OCI-LY7 (cell line): ENCODE data around the gene PLD1. TPM values are rescaled to one million over a fixed set of nuclear protein-coding genes. Genes with fewer than 3 reads are reported as not detected.
"Not testable (repeated sequence)": the region's sequence is repeated elsewhere in the genome, so short reads cannot be mapped to it uniquely, and the experiment has no call there.

Source experiments
- BruUV-seq: library from RNA; stranded (reverse); fragments of 400-500 nt; replicated peaks from 2 replicates; lab custom pipeline; 2021; lab: Mats Ljungman, UMichigan
- CTCF ChIA-PET: fragments of 300-600 bp; sonication (Branson Sonifier 250); formaldehyde crosslinking; loops from one replicate; lab custom pipeline; 2022; ENCODE audit warnings: antibody characterized with exemption; ENCODE audit not compliant: unreplicated experiment; lab: Charles Lee
- POLR2A ChIA-PET: fragments of 300-600 bp; sonication (Branson Sonifier 250); formaldehyde crosslinking; loops from one replicate; lab custom pipeline; 2022; ENCODE audit warnings: antibody characterized with exemption; lab: Charles Lee
- DNase-seq: peaks from one replicate; pipeline ENCODE4 v3.0.0-alpha.2; 2015; ENCODE audit warnings: low spot score
- H2AFZ ChIP-seq: fragments of 200-600 bp; sonication (generic), shearing (Covaris generic); 2 replicates; pipeline ENCODE4 v1.6.1; 2014; ENCODE audit warnings: mild to moderate bottlenecking, antibody characterized with exemption, low read length, moderate library complexity
- H3K27ac ChIP-seq: fragments of 200-600 bp; sonication (generic); 2 replicates; pipeline ENCODE4 v1.5.1; 2014; ENCODE audit warnings: mixed run types, low read depth, mild to moderate bottlenecking, moderate library complexity, low read length, inconsistent platforms; ENCODE audit not compliant: poor library complexity, severe bottlenecking
- H3K36me3 ChIP-seq: fragments of 200-600 bp; sonication (generic); 2 replicates; pipeline ENCODE4 v1.6.1; 2014; ENCODE audit warnings: mild to moderate bottlenecking, antibody characterized with exemption, low read length, moderate library complexity, mixed read lengths; ENCODE audit not compliant: insufficient read depth
- H3K4me1 ChIP-seq: fragments of 200-600 bp; sonication (generic); 2 replicates; pipeline ENCODE4 v1.5.1; 2014; ENCODE audit warnings: mild to moderate bottlenecking, low read length; ENCODE audit not compliant: insufficient read depth, poor library complexity, severe bottlenecking
- H3K4me2 ChIP-seq: fragments of 200-600 bp; sonication (generic); 2 replicates; pipeline ENCODE4 v1.6.1; 2014; ENCODE audit warnings: mild to moderate bottlenecking, low read length
- H3K4me3 ChIP-seq: fragments of 200-600 bp; sonication (generic); 2 replicates; pipeline ENCODE4 v1.5.1; 2014; ENCODE audit warnings: mild to moderate bottlenecking, low read depth, low read length; ENCODE audit not compliant: poor library complexity, severe bottlenecking
- H3K79me2 ChIP-seq: fragments of 200-600 bp; sonication (generic); 2 replicates; pipeline ENCODE4 v1.6.1; 2016; ENCODE audit warnings: low read depth, mild to moderate bottlenecking, low read length, moderate library complexity, mixed read lengths; ENCODE audit not compliant: insufficient read depth
- H3K9me2 ChIP-seq: fragments of 200-600 bp; sonication (generic); 2 replicates; pipeline ENCODE4 v1.6.1; 2016; ENCODE audit warnings: mild to moderate bottlenecking, low read length, mixed read lengths; ENCODE audit not compliant: insufficient read depth
- H3K9me3 ChIP-seq: fragments of 200-600 bp; sonication (generic); 2 replicates; pipeline ENCODE4 v1.6.1; 2014; ENCODE audit warnings: mild to moderate bottlenecking, mixed run types, low read length, mixed read lengths
- H4K20me1 ChIP-seq: fragments of 200-600 bp; sonication (generic); 2 replicates; pipeline ENCODE4 v1.6.1; 2014; ENCODE audit warnings: mild to moderate bottlenecking, antibody characterized with exemption, low read length, moderate library complexity, mixed read lengths; ENCODE audit not compliant: insufficient read depth
- CTCF ChIP-seq: fragments of 200-600 bp; sonication (generic); conservative IDR thresholded peaks from 2 replicates; pipeline ENCODE4 v1.5.1; 2014; ENCODE audit warnings: mild to moderate bottlenecking, antibody characterized with exemption, low read length, moderate library complexity, mixed read lengths
- EZH2phosphoT487 ChIP-seq: fragments of 200-600 bp; sonication (generic); IDR thresholded peaks from 2 replicates; pipeline ENCODE4 v1.6.1; 2018; ENCODE audit warnings: low read depth, borderline replicate concordance, mild to moderate bottlenecking, mixed run types, antibody characterized with exemption, low read length, moderate library complexity, mixed read lengths
- intact Hi-C: fragments of 100-400 bp; cut with micrococcal nuclease; formaldehyde crosslinking; loops from one replicate; pipeline ENCODE4 v1.10.0; 2022; ENCODE audit not compliant: unreplicated experiment
- total RNA-seq, 2 experiments: library from RNA; depleted of rRNA in 1 of 2; stranded (reverse); fragments of >200 nt in 1 of 2; shearing (Covaris generic) in 1 of 2; gene quantifications; 2 replicates each; pipeline ENCODE4 v1.2.3, GENCODE V29; 2014 to 2022

Gene PLD1
- total RNA-seq, 2 experiments from 2014 or later: not detected

DNA sequence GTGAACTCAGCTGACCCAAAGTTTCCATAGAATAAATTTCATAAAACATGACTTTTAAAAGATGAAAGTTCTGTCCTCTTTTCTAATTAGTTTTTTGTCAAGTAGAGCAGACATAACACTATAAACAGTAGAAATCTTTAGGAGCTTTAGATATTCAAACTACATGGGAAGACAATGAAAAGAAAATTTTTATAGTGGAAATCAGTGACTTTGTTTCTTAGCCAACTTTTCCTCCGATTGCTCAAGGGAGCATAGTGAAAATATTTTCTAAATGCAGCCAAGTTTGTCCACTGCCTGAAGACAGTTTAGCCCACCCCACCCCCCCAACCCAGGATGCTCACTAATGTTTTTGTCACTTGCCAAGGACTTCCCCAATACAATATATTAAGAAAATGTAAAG, 114.9 kb downstream of the PLD1 start:
- intact Hi-C loops: no loop called here
- H3K4me2 ChIP-seq: no peak overlapping the region
- no peak for DNase-seq
- POLR2A ChIA-PET: interaction anchor here (0.7 to 1.7 kb wide), 2 partner anchors 14 to 81 kb away, joined by 3 read pairs; no protein-coding TSS in a partner anchor
- no peaks in the 10 kb centered on the region for H4K20me1 ChIP-seq
- CTCF ChIA-PET: no interaction called here
- no TSS peak for BruUV-seq
- no peaks in the 10 kb centered on the region for H3K4me1 ChIP-seq
- no peak for TF ChIP-seq CTCF
- TF ChIP-seq EZH2phosphoT487: no peak
- no peaks in the 10 kb centered on the region for H3K9me3 ChIP-seq
- H3K4me3 ChIP-seq: no peak overlapping the region
- H3K36me3 ChIP-seq: no peaks in the 10 kb centered on the region
- no peak overlapping the region for H3K27ac ChIP-seq
- no peaks in the 10 kb centered on the region for H3K79me2 ChIP-seq
- no peak overlapping the region for H2AFZ ChIP-seq
- H3K9me2 ChIP-seq: no peaks in the 10 kb centered on the region

DNA sequence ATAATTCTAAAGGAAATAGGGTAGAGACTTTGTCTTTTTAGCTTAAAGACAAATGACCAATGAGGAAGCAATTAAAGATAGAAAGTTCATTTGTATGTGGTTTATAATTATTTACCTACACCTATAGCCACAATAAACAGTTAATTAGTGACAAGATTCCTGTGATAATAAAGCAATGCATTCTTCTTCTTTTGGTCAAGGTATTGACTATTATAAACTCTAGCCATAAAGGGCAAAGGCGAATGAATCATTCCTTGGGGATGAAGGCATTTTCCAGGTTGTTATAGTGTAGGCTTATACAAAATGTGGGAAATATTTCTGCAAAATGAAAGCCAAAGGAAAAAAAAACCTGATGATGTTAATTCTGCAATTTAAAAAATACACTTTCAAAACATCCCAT, 115.4 kb downstream of the PLD1 start:
- POLR2A ChIA-PET: no interaction called here
- TF ChIP-seq EZH2phosphoT487 (no peak), CTCF (no peak)
- BruUV-seq: no TSS peak

GRCh38 chr3:171692551-171692950, 117.7 kb downstream of the PLD1 start:
- H2AFZ ChIP-seq, DNase-seq, BruUV-seq, H3K4me1 ChIP-seq, H3K36me3 ChIP-seq, H4K20me1 ChIP-seq, H3K4me3 ChIP-seq, H3K27ac ChIP-seq, H3K9me2 ChIP-seq, H3K9me3 ChIP-seq, CTCF ChIA-PET, intact Hi-C loops, H3K4me2 ChIP-seq, H3K79me2 ChIP-seq: not testable (repeated sequence)
- POLR2A ChIA-PET: interaction anchor here (1.0 kb wide), 1 partner anchor 22 kb away, joined by 4 read pairs; no protein-coding TSS in a partner anchor

More for the DNA sequence above, 115.4 kb downstream of the PLD1 start:
- no peak for DNase-seq
- Histone ChIP-seq H3K9me2 (no peaks in the 10 kb centered on the region), H3K79me2 (no peaks in the 10 kb centered on the region), H3K4me2 (no peak overlapping the region), H3K4me3 (no peak overlapping the region), H3K4me1 (no peaks in the 10 kb centered on the region), H3K36me3 (no peaks in the 10 kb centered on the region), H3K9me3 (no peaks in the 10 kb centered on the region), H2AFZ (no peak overlapping the region), H4K20me1 (no peaks in the 10 kb centered on the region), H3K27ac (no peak overlapping the region)
- intact Hi-C loops: no loop called here
- CTCF ChIA-PET: no interaction called here
